HFF-Myc (cell line): ENCODE data around the gene AHNAK2.

Experiments used
- DNase-seq: peaks from one replicate; pipeline ENCODE4 v3.0.0-alpha.2; 2011; ENCODE audit warnings: low read depth; ENCODE audit errors: extremely low read depth
- H3K4me3 ChIP-seq: replicated peaks from 2 replicates; pipeline ENCODE4 v1.5.1; 2011; ENCODE audit warnings: low read depth, mild to moderate bottlenecking, control low read depth, low read length
- TF ChIP-seq, protein P1 (sequence below): IDR thresholded peaks from 2 replicates; pipeline ENCODE4 v1.5.1; 2012; ENCODE audit warnings: mild to moderate bottlenecking, low read depth, low read length, control low read depth; ENCODE audit errors: missing control alignments

Gene AHNAK2

DNA sequence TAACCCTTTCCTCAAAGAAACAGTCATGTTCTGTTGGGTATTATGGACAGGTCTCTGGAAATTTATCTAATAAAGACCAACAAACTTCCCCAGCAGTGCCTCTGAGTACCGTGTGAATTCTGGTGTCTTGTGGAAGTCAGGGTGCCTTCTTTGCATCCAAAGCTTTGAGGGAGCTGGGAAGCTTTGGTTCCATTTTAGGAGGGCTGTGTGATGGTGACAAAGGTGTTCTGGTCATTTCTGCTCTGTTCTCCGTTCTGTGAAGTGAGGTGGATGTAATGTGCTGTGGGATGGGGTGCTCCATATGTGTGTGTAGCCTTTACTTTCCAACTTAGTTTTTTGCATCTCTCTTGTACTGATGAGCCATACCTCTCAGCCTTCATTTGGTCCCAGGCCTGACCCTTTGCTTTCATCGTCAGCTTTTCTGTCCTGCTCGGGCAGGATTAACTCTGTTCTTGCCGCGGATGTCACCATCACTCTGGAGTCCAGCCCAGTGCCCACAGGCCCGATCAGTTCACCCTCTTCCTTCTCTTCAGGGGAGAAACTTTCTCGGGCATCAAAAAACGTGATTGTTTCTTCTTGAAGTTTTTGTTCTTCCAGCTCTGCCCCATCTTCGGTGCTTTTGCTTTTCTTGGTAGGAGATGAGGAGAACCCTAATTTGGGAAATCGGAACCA is 40.3 kb downstream of the AHNAK2 start:
- no peak for DNase-seq
- TF ChIP-seq, protein P1, sequence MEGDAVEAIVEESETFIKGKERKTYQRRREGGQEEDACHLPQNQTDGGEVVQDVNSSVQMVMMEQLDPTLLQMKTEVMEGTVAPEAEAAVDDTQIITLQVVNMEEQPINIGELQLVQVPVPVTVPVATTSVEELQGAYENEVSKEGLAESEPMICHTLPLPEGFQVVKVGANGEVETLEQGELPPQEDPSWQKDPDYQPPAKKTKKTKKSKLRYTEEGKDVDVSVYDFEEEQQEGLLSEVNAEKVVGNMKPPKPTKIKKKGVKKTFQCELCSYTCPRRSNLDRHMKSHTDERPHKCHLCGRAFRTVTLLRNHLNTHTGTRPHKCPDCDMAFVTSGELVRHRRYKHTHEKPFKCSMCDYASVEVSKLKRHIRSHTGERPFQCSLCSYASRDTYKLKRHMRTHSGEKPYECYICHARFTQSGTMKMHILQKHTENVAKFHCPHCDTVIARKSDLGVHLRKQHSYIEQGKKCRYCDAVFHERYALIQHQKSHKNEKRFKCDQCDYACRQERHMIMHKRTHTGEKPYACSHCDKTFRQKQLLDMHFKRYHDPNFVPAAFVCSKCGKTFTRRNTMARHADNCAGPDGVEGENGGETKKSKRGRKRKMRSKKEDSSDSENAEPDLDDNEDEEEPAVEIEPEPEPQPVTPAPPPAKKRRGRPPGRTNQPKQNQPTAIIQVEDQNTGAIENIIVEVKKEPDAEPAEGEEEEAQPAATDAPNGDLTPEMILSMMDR: no peak
- H3K4me3 ChIP-seq: no peak overlapping the region

DNA sequence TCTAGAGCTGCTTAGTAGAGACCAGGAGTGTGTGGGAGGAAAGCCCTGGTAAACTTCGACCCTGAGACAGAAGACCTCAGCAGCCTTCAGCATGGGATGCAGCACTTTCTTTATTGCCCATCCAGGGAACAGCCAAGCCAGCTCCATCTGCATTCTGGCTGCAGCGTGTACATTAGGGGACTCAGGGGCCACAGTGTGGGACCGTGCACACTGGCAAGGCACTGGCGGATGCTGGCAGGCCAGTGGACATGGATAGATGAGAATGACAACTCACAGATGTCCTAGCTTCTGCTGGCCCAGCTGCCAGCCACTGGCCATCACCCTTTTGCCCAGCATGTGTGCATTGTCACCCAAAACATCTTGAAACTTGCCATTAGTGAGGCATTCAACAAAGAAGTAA is 41.0 kb downstream of the AHNAK2 start:
- TF ChIP-seq, protein P1: no peak
- DNase-seq: no peak

DNA sequence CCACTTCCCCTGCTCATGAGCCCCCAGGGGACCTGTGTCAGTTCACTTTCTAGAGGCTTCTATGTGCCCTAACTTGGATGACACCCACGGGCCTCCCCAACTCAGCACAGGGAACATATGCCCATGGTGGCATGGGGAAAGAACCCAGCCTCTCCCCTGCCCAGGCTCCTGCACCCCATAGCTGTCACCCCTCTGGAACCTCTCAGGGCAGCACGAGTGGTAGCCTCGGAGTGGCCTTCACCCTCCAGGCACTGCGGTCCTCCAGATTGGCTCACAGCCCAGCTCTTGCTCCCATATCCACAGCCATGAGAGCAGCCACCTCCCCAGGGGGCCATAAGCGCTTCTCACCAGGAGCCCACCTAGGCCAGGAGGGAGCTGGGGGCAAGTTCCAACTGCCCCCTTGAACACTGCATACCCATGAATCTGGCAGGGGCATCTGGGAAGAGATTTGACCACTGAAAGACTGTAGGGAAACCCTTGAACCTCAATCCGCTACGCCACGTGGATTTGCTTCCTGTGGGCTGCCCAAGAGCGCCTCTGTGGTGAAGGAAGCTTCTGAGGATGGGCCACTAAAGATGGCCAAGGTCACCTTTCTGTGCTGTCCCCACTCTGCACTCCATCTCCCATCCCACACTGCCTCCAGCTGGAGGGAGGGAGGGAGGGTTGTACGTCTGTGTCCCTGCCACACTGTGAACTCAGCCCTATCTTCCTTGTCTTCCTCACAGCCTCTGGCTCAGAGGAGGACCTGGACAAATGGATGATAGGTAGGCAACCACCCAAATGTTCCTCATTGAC is 41.6 kb downstream of the AHNAK2 start:
- H3K4me3 ChIP-seq: no peak overlapping the region
- TF ChIP-seq, protein P1: no peak
- no peak for DNase-seq

More for the DNA sequence above, 41.0 kb downstream of the AHNAK2 start:
- H3K4me3 ChIP-seq: no peak overlapping the region

DNA sequence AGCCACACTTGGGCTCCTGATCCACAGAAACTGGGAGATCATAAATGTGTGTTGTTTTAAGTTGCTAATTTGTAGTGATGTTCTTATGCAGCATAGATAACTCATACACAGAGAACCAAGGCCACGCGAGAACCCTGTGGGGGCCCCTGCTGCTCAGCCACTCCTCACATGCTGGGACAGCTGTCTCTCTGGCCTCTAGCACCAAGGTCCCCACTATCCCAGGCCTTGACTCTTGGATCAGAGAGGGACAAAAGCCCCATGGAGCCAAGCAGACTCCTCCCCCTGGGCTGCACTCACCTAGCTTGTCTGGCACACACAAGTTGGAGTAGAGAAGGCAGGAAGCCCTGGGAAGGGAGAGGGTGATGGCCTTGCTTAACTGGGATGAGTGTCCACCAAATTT is 42.2 kb downstream of the AHNAK2 start:
- no peak for DNase-seq
- TF ChIP-seq, protein P1: no peak
- H3K4me3 ChIP-seq: no peak overlapping the region

DNA sequence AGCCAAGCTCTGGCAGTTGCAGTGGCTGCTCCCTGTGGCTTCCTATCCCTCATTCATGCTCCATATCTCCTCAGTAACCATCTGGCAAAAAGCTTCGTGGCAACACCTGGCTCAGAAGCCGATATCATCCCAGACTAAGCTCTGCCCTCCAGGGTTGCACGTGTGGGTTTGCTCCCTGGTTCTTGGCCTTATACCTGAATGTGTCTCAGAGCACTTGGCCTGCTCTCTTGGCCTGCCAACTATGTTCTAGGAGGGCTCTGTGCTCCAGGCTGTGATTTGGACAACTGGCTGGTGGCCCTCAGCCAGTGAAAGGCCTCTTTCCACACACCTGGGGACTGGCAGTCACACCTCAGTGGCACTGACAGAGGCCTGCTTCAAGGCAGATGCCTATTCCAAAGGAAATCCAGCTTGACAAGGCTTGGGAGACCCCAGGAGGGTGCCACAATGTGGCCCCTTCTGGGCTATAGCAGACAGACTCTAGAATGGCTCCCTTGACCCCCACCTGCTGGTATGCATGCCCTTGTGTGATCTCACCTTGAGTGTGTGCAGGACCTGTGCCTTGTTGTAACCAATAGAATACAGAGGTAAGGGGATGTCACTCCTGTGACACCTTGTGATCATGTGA is 43.0 kb downstream of the AHNAK2 start:
- TF ChIP-seq, protein P1: no peak
- DNase-seq: no peak
- no peak overlapping the region for H3K4me3 ChIP-seq

DNA sequence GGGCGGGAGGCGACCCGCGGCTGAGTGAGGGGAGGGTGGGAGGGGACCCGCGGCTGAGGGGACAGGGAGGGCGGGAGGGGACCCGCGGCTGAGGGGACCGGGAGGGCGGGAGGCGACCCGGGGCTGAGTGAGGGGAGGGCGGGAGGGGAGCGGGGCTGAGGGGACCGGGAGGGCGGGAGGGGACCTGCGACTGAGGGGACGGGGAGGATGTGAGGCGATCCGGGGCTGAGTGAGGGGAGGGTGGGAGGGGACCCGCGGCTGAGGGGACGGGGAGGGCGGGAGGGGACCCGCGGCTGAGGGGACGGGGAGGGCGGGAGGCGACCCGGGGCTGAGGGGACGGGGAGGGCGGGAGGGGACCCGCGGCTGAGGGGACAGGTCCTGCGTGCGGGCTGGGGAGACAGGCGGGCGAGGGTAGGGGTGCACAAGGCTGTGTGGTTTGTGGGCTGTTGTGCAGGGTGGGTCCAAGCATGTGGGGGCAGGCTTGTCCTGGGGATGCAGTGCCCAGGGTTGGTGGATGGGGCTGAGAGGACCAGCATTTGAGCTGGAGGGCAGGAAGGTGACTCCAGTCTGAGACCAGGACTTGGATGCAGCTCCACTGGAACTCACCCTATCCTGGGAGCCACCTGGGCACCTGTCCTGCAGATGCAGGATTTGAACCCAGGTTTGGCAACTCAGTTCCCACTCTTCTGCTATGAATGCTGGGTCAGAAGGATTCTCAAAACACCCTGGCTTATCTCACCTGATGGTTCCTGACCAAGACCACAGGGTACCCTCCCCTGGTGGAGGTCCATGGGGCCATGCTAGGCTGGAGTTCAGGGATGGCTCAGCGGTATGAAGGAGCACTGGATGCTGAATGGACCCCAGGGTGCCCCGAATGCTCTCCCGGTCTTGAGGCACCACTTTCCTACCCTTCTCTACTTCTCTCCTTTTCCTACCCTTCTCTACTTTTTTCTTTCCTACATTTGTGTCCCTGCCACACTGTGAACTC is 44.1 kb downstream of the AHNAK2 start:
- H3K4me3 ChIP-seq: no peak overlapping the region
- no peak for DNase-seq
- TF ChIP-seq, protein P1: no peak
